Mesendoderm (in vitro differentiated cells): ENCODE measurements around the gene TTC8.
A peak's percentile ranks its signal among the peaks of the same experiment; 100 is the strongest.

Experiments used
- DNase-seq: peaks from one replicate; pipeline ENCODE4 v3.0.0; 2013
- H2AK5ac ChIP-seq: 2 replicates; pipeline ENCODE4 v1.6.1; 2013; ENCODE audit warnings: low read length, inconsistent platforms
- H2BK120ac ChIP-seq: 2 replicates; pipeline ENCODE4 v1.6.1; 2013; ENCODE audit warnings: low read depth, mild to moderate bottlenecking, low read length, moderate library complexity, mixed read lengths
- H2BK15ac ChIP-seq: replicated peaks from 2 replicates; pipeline ENCODE4 v1.6.1; 2013; ENCODE audit warnings: low read depth, mild to moderate bottlenecking, moderate library complexity
- H2BK5ac ChIP-seq: 2 replicates; pipeline ENCODE4 v1.6.1; 2013; ENCODE audit warnings: low read length, inconsistent platforms
- H3K18ac ChIP-seq: 2 replicates; pipeline ENCODE4 v1.6.1; 2013; ENCODE audit warnings: mild to moderate bottlenecking, low read length, mixed read lengths
- H3K23ac ChIP-seq: one replicate; pipeline ENCODE4 v1.6.1; 2013; ENCODE audit warnings: low read length
- H3K27ac ChIP-seq: 2 replicates; pipeline ENCODE4 v1.5.1; 2013; ENCODE audit warnings: low read depth, mild to moderate bottlenecking, inconsistent platforms, low read length, moderate library complexity
- H3K27me3 ChIP-seq: 2 replicates; pipeline ENCODE4 v1.6.1; 2013; ENCODE audit warnings: low read length, control low read depth, mild to moderate bottlenecking, inconsistent platforms; ENCODE audit not compliant: insufficient read depth, poor library complexity
- H3K36me3 ChIP-seq: 2 replicates; pipeline ENCODE4 v1.6.1; 2013; ENCODE audit warnings: low read length, inconsistent platforms; ENCODE audit not compliant: control insufficient read depth, insufficient read depth
- H3K4ac ChIP-seq: one replicate; pipeline ENCODE4 v1.6.1; 2013; ENCODE audit warnings: low read depth, mild to moderate bottlenecking, low read length, moderate library complexity
- H3K4me1 ChIP-seq: 2 replicates; pipeline ENCODE4 v1.6.1; 2013; ENCODE audit warnings: low read depth, low read length, inconsistent platforms; ENCODE audit not compliant: control insufficient read depth
- H3K4me2 ChIP-seq: 2 replicates; pipeline ENCODE4 v1.6.1; 2013; ENCODE audit warnings: low read length
- H3K4me3 ChIP-seq: 2 replicates; pipeline ENCODE4 v1.5.1; 2013; ENCODE audit warnings: mild to moderate bottlenecking, low read length
- H3K56ac ChIP-seq: one replicate; pipeline ENCODE4 v1.6.1; 2013; ENCODE audit warnings: low read length
- H3K79me1 ChIP-seq: 2 replicates; pipeline ENCODE4 v1.6.1; 2013; ENCODE audit warnings: low read length, inconsistent platforms
- H3K79me2 ChIP-seq: 2 replicates; pipeline ENCODE4 v1.6.1; 2013; ENCODE audit warnings: mild to moderate bottlenecking, low read length; ENCODE audit not compliant: control insufficient read depth, insufficient read depth
- H3K9ac ChIP-seq: 2 replicates; pipeline ENCODE4 v1.6.1; 2013; ENCODE audit warnings: low read length, inconsistent platforms
- H4K5ac ChIP-seq: one replicate; pipeline ENCODE4 v1.6.1; 2013; ENCODE audit warnings: low read length
- H4K8ac ChIP-seq: one replicate; pipeline ENCODE4 v1.6.1; 2013; ENCODE audit warnings: low read depth, mild to moderate bottlenecking, control low read depth, low read length, moderate library complexity
- WGBS: extraction: QIAGEN DNeasy Blood & Tissue Kit; methylation state at CpG from one replicate; pipeline ENCODE4 v1.1.7; 2013; ENCODE audit warnings: low lambda C conversion rate, missing lambda C conversion rate; ENCODE audit not compliant: insufficient coverage; ENCODE audit errors: extremely low coverage; 5-methylcytosine and 5-hydroxymethylcytosine counted together

The TTC8 gene

GRCh38 chr14:88904864-88905263 lies 80.4 kb downstream of the TTC8 start:
- Histone ChIP-seq H2BK5ac (no peak overlapping the region), H3K4me3 (no peak overlapping the region), H3K79me1 (no peaks in the 10 kb centered on the region), H3K4ac (no peak overlapping the region), H4K8ac (no peak overlapping the region), H3K36me3 (no peaks in the 10 kb centered on the region), H2BK15ac (no peak overlapping the region), H3K18ac (no peak overlapping the region), H3K4me2 (no peak overlapping the region), H3K56ac (no peak overlapping the region), H3K4me1 (no peaks in the 10 kb centered on the region), H3K9ac (no peak overlapping the region), H3K27ac (no peak overlapping the region), H4K5ac (no peak overlapping the region), H3K23ac (no peak overlapping the region), H2AK5ac (no peak overlapping the region), H3K27me3 (no peaks in the 10 kb centered on the region), H2BK120ac (no peak overlapping the region), H3K79me2 (no peaks in the 10 kb centered on the region)
- DNase-seq: no peak
- whole genome bisulfite sequencing: no CpG with 5 or more reads among the region's 5 CpGs

GRCh38 chr14:88908216-88908615 lies 83.8 kb downstream of the TTC8 start:
- H4K5ac ChIP-seq: no peak overlapping the region
- no peak overlapping the region for H2AK5ac ChIP-seq
- H3K79me2 ChIP-seq: no peaks in the 10 kb centered on the region
- no peak for DNase-seq
- no peaks in the 10 kb centered on the region for H3K27me3 ChIP-seq
- no peak overlapping the region for H3K4ac ChIP-seq
- no CpG with 5 or more reads among the region's 1 CpG for WGBS
- H2BK15ac ChIP-seq: no peak overlapping the region
- no peak overlapping the region for H3K4me2 ChIP-seq
- H2BK120ac ChIP-seq: no peak overlapping the region
- no peaks in the 10 kb centered on the region for H3K36me3 ChIP-seq
- H3K56ac ChIP-seq: no peak overlapping the region
- no peaks in the 10 kb centered on the region for H3K79me1 ChIP-seq
- no peak overlapping the region for H4K8ac ChIP-seq
- no peak overlapping the region for H3K23ac ChIP-seq
- H3K18ac ChIP-seq: no peak overlapping the region
- no peak overlapping the region for H3K4me3 ChIP-seq
- no peak overlapping the region for H2BK5ac ChIP-seq
- H3K9ac ChIP-seq: no peak overlapping the region
- no peak overlapping the region for H3K27ac ChIP-seq
- no peaks in the 10 kb centered on the region for H3K4me1 ChIP-seq

GRCh38 chr14:88910386-88910785 lies 85.9 kb downstream of the TTC8 start:
- no peak for DNase-seq
- no CpG with 5 or more reads among the region's 6 CpGs for WGBS
- H3K79me2 ChIP-seq: no peaks in the 10 kb centered on the region

GRCh38 chr14:88911809-88912208 lies 87.4 kb downstream of the TTC8 start:
- WGBS: no CpG with 5 or more reads among the region's 4 CpGs
- H3K4ac ChIP-seq: no peak overlapping the region

More at GRCh38 chr14:88910386-88910785, 85.9 kb downstream of the TTC8 start:
- Histone ChIP-seq H3K18ac (no peak overlapping the region), H3K4me1 (no peaks in the 10 kb centered on the region), H3K4me3 (no peak overlapping the region), H3K27me3 (no peaks in the 10 kb centered on the region), H3K36me3 (no peaks in the 10 kb centered on the region), H3K9ac (no peak overlapping the region), H3K23ac (no peak overlapping the region), H2BK120ac (no peak overlapping the region), H4K5ac (no peak overlapping the region), H2BK15ac (no peak overlapping the region), H2BK5ac (no peak overlapping the region), H3K27ac (no peak overlapping the region), H4K8ac (no peak overlapping the region), H3K4me2 (no peak overlapping the region), H2AK5ac (no peak overlapping the region), H3K4ac (no peak overlapping the region), H3K56ac (no peak overlapping the region), H3K79me1 (no peaks in the 10 kb centered on the region)

GRCh38 chr14:88914956-88915355 lies 90.5 kb downstream of the TTC8 start:
- Histone ChIP-seq H2AK5ac (no peak overlapping the region), H4K8ac (no peak overlapping the region), H3K56ac (no peak overlapping the region), H4K5ac (no peak overlapping the region), H3K18ac (no peak overlapping the region), H2BK5ac (no peak overlapping the region), H3K79me1 (no peaks in the 10 kb centered on the region), H3K4ac (no peak overlapping the region), H3K4me1 (no peaks in the 10 kb centered on the region), H2BK15ac (no peak overlapping the region), H3K27me3 (no peaks in the 10 kb centered on the region), H3K23ac (no peak overlapping the region), H3K27ac (no peak overlapping the region), H3K4me3 (no peak overlapping the region), H2BK120ac (no peak overlapping the region), H3K4me2 (no peak overlapping the region), H3K36me3 (no peaks in the 10 kb centered on the region), H3K9ac (no peak overlapping the region), H3K79me2 (no peaks in the 10 kb centered on the region)
- WGBS: no CpG with 5 or more reads among the region's 4 CpGs
- DNase-seq: no peak

More at GRCh38 chr14:88911809-88912208, 87.4 kb downstream of the TTC8 start:
- no peak overlapping the region for H3K56ac ChIP-seq
- no peaks in the 10 kb centered on the region for H3K36me3 ChIP-seq
- no peak overlapping the region for H3K9ac ChIP-seq
- H3K4me3 ChIP-seq: no peak overlapping the region
- H4K5ac ChIP-seq: no peak overlapping the region
- no peak overlapping the region for H2BK5ac ChIP-seq
- no peak for DNase-seq
- H3K27me3 ChIP-seq: no peaks in the 10 kb centered on the region
- H3K27ac ChIP-seq: no peak overlapping the region
- H3K4me2 ChIP-seq: no peak overlapping the region
- no peaks in the 10 kb centered on the region for H3K4me1 ChIP-seq
- H4K8ac ChIP-seq: no peak overlapping the region
- H3K79me2 ChIP-seq: no peaks in the 10 kb centered on the region
- no peak overlapping the region for H2BK15ac ChIP-seq
- H3K79me1 ChIP-seq: no peaks in the 10 kb centered on the region
- H3K18ac ChIP-seq: no peak overlapping the region
- H3K23ac ChIP-seq: no peak overlapping the region
- no peak overlapping the region for H2BK120ac ChIP-seq
- H2AK5ac ChIP-seq: no peak overlapping the region

GRCh38 chr14:88919502-88919901 lies 95.1 kb downstream of the TTC8 start:
- H2BK5ac ChIP-seq: no peak overlapping the region
- no peak overlapping the region for H3K23ac ChIP-seq
- no peak overlapping the region for H4K8ac ChIP-seq
- no peak overlapping the region for H4K5ac ChIP-seq
- WGBS: no CpG with 5 or more reads among the region's 3 CpGs
- H2AK5ac ChIP-seq: no peak overlapping the region
- H2BK120ac ChIP-seq: no peak overlapping the region
- H3K79me2 ChIP-seq: no peaks in the 10 kb centered on the region
- DNase-seq: peak; percentile 1
- H3K9ac ChIP-seq: no peak overlapping the region
- H3K4me3 ChIP-seq: no peak overlapping the region
- H3K4me2 ChIP-seq: no peak overlapping the region
- H3K18ac ChIP-seq: no peak overlapping the region
- no peak overlapping the region for H2BK15ac ChIP-seq
- H3K36me3 ChIP-seq: no peaks in the 10 kb centered on the region
- H3K79me1 ChIP-seq: no peaks in the 10 kb centered on the region
- H3K27me3 ChIP-seq: no peaks in the 10 kb centered on the region
- H3K56ac ChIP-seq: no peak overlapping the region
- no peak overlapping the region for H3K4ac ChIP-seq
- H3K27ac ChIP-seq: no peak overlapping the region
- H3K4me1 ChIP-seq: no peaks in the 10 kb centered on the region
